Measurements from ENCODE around the gene ARHGEF9.

GRCh38 chrX:63664741-63665140 is 120.3 kb downstream of the ARHGEF9 start:
- TF ChIP-seq EP300 (IDR thresholded peaks at IDR 0.05) (no peak), CTCF (IDR thresholded peaks at IDR 0.05) (no peak)
